CD4-positive, alpha-beta T cell treated with Interleukin-4 for 1 hour (primary cell): ENCODE results near the gene C5orf47.

ENCODE experiments used
- DNase-seq, 2 donors: peaks; one replicate each; pipeline ENCODE4 v3.0.0-alpha.2; 2020 to 2022

Gene C5orf47, protein sequence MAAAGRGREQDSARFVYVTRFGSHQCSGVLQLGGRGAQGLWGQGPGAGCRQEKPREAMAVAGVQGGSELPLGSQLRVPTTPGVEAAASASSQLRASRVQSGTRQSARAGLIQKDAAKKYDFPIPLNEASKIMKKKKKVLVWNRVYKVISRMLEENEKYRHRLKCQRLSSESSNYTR

DNA sequence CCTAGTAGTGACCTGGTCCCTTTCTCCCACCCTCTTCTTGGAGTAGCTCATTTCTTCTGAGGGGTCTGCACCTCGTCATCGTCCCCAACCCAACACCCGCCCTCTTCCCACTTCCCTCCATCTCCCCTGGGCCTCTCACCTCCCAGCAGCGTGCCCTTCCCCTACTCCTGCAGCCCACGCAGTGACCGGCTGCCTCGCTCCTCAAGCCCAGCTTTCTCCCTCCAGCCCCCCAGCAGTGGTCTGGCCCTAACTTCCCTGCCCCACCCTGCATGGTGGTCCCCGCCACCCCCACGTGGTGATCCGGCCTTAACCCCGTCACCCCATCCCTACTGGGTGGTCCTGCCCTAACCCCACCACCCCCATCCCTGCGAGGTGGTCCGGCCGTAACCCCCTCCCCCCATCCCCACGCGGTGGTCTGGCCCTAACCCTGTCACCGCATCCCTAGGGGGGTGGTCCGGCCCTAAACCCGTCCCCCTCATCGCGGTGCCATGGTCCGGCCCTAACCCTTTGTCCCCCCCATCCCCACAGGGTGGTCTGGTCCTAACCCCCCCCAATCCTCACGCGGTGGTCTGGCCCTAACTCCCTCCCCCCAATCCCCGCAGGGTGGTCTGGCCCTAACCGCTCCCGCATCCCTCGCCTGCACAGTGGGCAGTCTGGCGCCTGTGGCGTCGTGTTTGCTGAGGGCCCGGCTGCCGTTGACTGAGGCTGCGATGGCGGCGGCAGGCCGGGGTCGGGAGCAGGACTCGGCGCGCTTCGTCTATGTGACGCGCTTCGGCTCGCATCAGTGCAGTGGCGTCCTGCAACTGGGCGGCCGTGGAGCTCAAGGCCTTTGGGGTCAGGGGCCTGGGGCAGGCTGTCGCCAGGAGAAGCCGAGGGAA is at the start of gene C5orf47:
Gene C5orf47, plus strand, starts transcription at position 617 of the 878 bp plus-strand sequence. Its CDS starts 94 bp downstream, at position 711.
- DNase-seq, result no peak

DNA sequence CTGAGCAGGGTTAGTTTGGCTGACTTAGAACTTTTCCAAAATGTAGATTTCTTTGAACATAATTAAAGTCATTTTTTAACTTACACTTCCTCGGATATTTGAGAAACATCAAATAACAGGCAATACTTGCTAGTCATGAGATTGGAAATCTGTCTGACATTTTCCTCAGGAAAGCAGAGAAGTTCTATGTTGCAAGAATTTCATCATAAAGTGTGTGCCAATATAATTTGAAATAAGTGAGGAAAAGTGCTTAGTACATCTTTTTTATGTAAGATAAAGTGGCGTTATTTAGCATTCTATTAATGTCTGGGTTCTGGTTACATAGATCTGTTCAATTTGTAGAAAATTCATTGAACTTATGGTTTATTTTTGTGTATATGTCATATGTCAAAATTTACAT is 48.7 kb upstream of the C5orf47 start:
- no peak for DNase-seq

DNA sequence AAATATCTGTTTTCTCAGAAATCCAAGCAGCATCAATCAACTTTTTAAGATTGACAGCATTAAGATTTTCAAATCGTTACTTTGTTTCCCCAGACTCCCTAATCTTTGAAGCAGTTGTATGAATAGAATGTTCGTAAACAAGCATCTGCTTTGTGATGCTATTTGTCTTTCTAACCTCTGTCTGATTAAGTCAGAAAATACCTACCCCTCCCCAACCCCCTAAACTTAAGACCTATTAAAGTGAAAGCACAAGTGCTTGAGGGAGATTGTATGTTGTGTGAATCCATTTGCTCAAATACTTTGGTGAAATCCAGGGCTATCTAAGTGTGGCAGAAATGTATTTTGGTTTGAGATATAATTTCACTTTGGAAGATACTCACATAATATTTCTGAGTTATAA is 47.9 kb upstream of the C5orf47 start:
- DNase-seq, result no peak

DNA sequence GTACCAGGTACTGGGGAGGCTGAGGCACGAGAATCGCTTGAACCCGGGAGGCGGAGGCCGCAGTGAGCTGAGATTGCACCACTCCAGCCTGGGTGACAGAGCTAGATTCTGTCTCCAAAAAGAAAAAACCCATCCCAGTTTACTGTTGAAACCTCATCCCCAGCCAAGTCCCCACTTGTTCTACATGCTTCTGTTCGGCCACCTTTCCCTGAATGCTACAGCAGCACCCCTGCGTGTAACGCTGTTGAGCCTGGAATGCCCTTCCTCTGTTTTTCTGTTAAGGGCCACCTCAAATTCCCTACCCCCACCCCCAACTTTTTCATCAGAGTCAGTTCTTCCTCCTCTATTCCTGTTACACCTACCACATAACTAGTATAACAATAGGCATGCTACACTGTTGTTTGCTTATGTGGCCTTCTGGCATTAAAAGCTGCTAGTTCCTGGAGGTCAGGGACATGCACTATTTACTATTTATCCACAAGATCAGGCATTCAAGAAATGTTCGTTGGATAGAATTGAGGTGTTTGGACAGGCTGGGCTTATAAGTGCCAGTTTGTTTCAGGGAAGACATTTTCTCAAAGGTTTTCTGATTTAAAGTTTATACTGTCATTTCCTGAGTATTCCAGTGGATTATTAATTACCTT is 47.1 kb upstream of the C5orf47 start:
- no peak for DNase-seq

DNA sequence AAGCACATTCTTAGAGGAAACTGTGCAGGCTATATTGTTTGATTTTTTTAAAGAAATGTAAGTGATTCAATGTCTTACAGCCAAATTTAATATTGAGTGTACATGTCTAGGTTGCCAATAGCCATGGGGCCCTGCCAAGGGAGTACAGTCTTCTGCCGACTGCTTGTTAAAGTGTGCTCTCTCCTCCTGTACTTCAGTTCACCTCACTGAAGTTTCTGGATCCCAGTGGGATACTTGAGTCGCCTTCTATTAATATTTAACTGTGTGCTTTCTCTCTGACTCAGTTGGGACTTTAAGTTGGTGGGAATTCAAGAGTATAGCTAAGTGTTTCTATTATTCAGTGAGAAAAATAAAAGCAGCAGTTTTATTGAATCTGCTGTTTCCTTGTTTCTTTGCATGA is 44.5 kb upstream of the C5orf47 start:
- no peak for DNase-seq

- no peak for DNase-seq
Measured at GRCh38 chr5:173945160-173945559, 43.8 kb upstream of the C5orf47 start.

- no peak for DNase-seq
Measured at GRCh38 chr5:173946323-173946722, 42.6 kb upstream of the C5orf47 start.

DNA sequence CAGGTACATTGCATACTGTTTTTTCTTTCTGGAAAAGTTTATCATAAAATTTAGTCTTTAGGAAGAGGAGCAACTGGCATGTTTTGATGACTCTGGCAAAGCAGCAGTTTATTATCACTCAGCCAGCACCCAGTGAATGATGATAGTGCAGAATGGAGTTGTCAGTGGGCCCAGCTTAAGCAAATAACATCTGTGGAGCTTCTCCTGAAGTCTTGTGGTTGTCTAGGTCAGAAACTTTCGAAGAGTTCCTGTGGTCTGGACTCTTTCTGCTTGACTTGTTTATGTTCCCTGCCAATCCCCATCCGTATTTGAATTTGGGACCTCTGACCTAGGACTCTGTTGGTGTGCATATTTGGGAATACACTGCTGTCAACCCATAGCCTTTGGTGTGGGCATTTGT is 38.1 kb upstream of the C5orf47 start:
- DNase-seq, result no peak

DNA sequence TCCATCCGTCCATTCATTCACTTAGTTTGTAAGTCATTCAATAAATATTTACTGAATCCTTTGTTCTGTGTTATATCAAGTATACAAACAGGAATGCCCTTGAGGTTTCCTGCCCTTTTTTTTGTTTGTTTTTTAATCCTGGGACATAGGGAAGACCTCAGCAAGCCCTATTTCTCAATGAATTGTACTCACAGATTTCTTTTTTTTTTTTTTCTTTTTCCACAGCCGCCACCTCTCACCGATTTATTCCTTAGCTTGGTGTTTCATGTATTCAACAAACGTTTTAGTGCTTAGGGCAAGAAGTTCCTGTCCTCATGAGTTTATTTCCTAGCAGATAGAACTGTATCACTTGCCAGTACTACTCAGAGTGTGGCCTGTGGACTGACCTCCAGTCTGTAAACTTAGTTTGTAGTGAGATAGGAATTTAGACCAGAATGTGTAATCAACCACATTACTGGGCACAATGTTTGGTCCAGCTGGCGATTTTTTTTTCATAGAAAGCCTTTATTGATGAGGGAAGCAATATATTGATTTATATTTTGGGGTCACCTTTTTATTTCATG is 35.4 kb upstream of the C5orf47 start:
- DNase-seq, result no peak

DNA sequence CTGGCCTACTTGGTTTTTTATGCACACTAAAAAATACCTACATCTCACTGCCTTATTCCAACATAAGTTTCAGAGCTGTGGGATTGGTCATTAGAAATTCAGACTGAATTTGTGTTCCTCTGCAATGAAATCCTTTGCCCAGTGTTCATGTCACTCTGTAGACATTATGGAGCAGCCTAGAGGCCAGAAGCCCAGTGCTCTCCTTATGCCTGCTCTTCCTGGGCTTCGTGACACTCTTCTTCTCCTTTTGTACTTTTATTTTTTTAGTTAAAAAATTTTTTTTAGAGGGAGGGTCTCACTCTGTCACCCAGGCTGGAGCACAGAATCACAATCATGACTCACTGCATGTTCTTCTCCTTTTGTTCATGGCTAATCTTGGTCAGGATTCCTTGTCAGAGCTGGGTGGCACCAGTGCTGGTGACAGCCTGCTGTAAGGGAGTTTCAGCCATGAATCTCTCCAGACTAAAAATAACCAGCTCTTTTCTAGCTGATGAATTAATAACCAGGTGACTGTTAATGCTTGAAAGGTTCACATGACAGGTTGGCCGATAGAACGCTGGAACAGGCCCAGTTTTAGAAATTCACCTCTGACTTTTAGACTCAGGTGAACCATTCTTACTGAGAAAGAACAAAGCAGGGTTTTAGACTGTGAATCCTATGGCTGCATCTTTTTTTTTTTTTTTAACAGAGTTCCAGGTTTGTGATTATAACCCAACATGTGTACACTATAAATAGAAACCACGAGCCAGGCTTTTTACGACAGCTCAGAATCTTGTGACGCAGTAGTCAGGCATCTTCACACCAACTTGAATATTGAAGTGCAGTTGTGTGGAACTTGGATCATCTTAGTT is 34.1 kb upstream of the C5orf47 start:
- no peak for DNase-seq

GRCh38 chr5:173960986-173961385 is 28.0 kb upstream of the C5orf47 start:
- no peak for DNase-seq

- DNase-seq, result no peak
Measured at GRCh38 chr5:173961418-173961817, 27.6 kb upstream of the C5orf47 start.

- no peak for DNase-seq
Measured at GRCh38 chr5:173962436-173962972, 26.5 kb upstream of the C5orf47 start.

DNA sequence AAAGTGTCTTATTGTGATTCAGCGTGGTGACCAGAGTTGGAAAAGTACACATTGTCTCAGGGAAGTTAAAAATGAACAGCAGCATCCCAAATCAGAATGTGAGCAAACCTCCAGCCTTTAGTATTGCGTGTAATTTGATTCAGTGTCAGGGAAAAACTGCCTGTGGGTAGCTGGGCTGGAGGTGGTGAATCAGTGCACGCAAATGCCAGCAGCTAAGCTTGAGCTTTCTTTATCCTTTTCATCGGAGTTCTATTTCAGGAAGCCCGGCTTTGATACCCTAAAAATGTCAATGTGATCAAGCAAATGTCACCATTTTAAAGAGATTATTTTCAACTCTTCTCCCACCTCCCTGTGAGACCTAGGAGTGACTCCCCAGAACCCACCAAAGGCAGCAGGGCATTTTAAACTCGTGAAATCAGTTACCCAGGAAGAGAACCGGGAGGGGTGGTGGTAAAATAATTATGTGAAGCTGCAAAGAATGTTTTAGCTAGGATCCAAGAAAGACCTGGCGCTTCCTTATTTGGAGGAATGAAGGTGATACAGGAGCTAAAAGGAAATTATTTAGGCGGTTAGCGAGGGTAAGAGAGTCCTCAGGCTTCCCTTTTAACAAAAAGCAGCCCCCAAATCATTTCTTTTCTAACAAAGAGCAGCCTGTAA is 25.7 kb upstream of the C5orf47 start:
- no peak for DNase-seq

DNA sequence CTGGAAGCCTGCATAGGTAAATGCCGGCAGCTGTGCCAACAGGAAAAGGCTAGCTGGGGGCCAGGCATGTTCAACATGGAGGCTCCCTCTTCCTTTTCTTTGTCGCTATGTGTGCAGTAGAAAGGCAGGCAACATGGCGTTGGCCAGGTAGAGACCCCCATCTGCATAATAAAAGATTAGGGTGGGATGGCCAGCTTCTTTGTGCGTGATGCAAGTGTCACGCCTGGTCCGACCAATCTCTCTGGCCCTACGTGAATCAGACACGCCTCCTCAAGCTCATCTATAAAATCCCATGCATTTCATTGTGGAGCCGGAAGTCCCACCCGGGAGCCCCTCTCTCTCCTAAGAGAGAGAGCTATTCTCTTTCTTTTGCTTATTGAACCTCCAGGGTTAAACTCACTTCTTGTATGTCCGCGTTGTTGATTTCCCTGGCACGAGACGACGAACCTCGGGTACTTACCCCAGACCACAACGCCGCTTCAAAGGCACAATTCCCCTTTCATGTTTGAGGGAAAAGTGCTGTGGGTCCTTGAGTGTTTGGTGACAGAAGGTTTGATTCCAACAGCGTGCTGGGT is 25.0 kb upstream of the C5orf47 start:
- DNase-seq, result peak in 1 of 2 donors; percentile 27

DNA sequence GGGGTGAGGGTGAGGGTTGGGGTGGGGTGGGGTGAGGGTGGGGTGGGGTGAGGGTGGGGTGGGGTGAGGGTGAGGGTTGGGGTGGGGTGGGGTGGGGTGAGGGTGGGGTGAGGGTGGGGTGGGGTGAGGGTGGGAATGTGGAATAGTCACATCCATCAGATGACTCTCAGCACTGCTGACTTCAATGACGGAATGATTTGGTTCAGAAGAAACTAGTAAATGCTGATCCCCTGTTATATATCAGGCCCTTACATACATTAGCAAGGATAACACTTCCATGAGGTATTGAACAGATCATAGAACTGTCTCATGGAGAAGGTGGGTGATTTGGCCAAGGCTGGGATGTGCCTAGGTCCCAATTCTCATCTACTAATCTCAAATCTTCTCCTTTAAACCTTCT is 24.5 kb upstream of the C5orf47 start:
- DNase-seq, result no peak

DNA sequence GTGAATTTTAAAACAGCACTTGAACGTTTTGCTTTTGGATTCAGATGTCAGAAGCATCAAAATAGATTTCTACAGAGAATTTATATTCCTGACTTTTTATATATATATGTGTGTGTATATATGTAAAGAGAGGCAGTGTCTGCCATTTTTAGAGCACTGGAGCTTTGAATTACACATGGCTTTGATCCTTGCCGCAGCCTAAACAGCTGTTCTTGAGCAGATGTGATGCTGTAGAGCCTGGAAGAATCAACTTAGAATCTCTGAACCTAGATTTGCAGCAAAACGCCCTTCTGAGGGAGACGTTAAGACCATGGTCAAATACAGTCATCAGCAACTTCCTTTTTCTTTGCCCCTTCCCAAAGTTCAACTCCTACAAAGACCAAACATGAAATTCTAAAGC is 21.7 kb upstream of the C5orf47 start:
- DNase-seq, result no peak

GRCh38 chr5:173968154-173968797 is 20.7 kb upstream of the C5orf47 start:
- DNase-seq, result no peak

- DNase-seq, result no peak
Measured at GRCh38 chr5:173969167-173970049, 19.6 kb upstream of the C5orf47 start.
